GM18520 (cell line): ENCODE measurements around the gene LTB4R.

ENCODE experiments used
- ATAC-seq: cut with Tn5 transposase; IDR thresholded peaks from one replicate; pipeline ENCODE4 v1.9.1; 2021; ENCODE audit not compliant: unreplicated experiment

Gene LTB4R

GRCh38 chr14:24366721-24367513 lies 55.6 kb downstream of the LTB4R start:
- peak; percentile 14 for ATAC-seq
